NOMO-1 (cell line): ENCODE data around the gene KRT7.

Source experiments
- DNase-seq, 2 experiments: peaks; one replicate each; lab custom pipeline; 2025; ENCODE audit not compliant: unreplicated experiment in 2 of 2; lab: John Stamatoyannopoulos, UW

KRT7 gene

GRCh38 chr12:52232674-52233461 lies at the start of gene KRT7:
Gene KRT7, plus strand, starts transcription at chr12:52233243. Its CDS starts 54 bp downstream, at chr12:52233297.
- DNase-seq = no peak

DNA sequence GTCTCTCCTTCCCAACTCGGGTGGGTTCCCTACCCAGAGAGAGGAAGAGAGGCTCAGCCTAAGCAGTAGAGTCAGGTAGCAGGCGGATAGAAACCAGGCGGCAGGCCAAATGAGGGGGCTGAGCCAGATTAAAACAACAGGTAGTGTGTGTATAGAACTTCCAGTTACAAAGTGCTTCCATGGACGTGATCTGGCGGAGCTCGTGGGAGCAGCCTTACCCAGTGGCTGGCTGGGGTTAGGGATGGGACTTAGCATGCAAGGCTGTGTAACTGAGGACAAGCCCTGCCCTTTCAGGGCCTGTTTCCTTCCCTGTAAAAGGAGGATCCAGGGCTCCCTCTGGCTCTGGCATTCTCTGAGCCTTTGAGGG lies 49.5 kb upstream of the KRT7 start:
- DNase-seq = no peak

GRCh38 chr12:52183971-52184370 lies 49.1 kb upstream of the KRT7 start:
- DNase-seq = no peak

DNA sequence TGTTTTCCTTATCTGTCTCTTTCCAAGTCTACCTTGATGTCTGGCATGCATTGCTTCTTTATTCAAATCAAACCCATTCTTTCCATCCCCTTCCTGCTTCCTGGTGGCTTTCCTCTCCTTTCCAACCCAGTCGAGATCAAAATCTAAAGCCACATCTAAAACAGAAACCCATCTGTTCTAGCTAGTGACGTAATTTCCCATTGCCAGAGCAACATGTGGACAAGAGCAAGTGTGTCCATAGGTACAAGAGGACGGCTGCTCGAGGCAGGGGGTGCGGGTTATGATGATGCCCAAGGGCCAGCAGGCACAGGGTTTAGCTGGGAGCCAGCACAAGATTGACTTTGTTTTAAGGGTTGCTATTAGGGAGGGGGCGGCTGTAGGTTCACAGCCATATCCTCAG lies 48.2 kb upstream of the KRT7 start:
- DNase-seq = peak in 1 of 2 experiments; percentile 3

GRCh38 chr12:52185400-52185967 lies 47.6 kb upstream of the KRT7 start:
- DNase-seq = no peak

DNA sequence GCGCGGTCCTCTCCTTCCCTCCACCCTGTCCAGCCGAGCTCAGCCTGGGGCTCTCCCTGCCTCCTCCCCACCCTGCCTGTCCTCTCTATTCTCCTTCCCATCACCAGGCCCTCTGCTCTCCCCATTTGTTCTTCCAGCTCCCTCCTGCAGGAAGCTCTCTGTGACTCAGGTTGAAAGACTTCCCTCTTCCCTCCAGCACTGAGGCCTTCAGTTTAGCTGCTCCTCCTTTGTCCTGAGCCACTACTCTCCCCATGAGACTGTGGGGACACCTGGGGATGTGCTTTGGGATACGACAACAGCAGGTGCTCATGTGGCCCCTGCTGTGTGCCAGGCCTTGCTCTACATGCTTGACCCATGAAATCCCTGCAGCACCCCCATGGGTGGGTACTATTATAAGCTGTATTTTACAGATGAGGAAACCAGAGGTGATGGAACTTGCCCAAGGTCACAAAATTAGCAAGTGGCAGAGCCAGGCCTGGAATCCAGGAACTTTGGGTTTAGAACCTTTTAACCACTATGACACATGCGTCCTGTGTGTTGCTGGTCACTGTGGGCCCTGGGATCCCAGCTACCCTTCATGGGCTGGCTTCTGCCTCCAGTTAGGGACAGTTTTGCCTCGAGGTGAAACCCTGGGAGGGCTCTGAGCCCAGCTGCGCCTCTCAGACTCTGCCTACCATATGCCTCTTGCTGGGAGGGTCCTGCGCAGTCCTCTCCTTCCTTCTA lies 46.8 kb upstream of the KRT7 start:
- peak in 1 of 2 experiments; percentile 10 for DNase-seq

DNA sequence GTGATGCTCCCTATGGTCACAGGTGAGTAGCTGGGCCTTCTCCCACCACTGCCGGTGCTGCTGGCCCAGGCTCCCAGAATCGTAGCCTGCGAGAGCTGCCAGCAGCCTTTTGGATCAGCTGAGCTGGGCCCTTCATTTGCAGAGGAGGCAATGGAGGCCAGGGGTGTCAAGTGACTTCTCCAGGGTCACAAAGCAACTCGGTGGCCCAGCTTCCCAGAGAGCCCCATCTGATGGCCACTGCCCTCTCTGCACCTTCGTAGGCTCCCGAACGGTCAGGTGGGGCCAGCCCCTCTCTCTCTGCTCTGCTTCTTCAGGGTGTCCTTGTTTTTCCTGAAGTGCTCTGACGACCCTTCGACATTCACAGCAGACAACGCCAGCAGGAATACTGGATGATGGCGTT lies 45.8 kb upstream of the KRT7 start:
- no peak for DNase-seq

DNA sequence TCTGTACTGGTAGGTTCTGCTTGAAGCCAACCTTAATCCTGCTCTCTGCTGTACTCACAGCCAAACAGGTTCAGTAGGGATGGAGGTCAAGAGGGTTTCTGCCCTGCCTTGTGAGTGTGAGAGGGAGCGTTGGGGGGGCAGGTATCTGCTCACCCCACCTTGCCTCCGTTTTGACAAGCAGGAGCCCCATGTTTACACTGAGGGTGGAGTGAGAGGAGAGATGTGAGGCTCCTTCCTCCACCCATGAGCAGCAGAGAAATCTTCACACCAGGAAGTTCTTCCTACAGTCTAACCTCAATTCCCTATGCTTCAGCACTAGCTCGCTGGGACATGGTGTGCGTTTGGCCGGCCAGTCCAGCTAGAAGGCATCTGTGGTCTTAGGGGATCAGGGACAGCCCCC lies 45.4 kb upstream of the KRT7 start:
- DNase-seq = no peak

- no peak for DNase-seq
These were observed 44.4 kb upstream of the KRT7 start for GRCh38 chr12:52188658-52189057.

- DNase-seq = peak; percentile 30 to 39
These were observed 43.5 kb upstream of the KRT7 start for GRCh38 chr12:52189376-52190174.

GRCh38 chr12:52190860-52191729 lies 41.9 kb upstream of the KRT7 start:
- no peak for DNase-seq

- no peak for DNase-seq
These were observed 40.9 kb upstream of the KRT7 start, which contains the start of gene KRT80 for GRCh38 chr12:52191841-52192791. Gene KRT80, minus strand, starts transcription at chr12:52192014. Its CDS starts 112 bp downstream, at chr12:52191902.

- DNase-seq = no peak
These were observed 39.5 kb upstream of the KRT7 start for GRCh38 chr12:52193532-52193931.

DNA sequence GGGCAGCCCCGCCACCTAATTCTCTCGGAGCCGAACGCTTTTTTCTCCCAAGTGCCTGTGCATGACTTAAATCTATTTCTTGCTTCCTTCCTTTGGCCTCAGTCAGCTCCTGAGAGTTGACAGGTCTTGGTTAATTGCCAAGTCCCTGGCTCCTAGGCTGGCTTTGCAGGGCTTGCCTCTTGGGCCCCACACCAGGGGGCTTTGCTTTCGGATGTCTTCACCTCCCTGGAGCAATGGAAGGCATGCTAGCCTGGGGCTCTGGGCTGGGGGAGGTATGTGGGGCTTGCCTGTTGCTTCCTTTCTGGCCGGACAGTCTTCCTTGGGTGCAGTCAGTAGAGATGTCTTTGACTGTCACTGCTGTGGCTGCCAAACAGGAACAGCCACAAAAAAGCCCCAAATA lies 39.1 kb upstream of the KRT7 start:
- no peak for DNase-seq

GRCh38 chr12:52195065-52195730 lies 37.8 kb upstream of the KRT7 start:
- DNase-seq = no peak

- peak; percentile 80 to 81 for DNase-seq
These were observed 35.4 kb upstream of the KRT7 start for GRCh38 chr12:52197371-52198231.

- peak; percentile 70 to 77 for DNase-seq
These were observed 34.4 kb upstream of the KRT7 start for GRCh38 chr12:52198454-52199215.
